A549 (cell line): ENCODE data around the gene TSHZ2.

ENCODE experiments used
- BHLHE40 ChIP-seq: IDR thresholded peaks from 2 replicates; pipeline ENCODE4 v1.6.1; 2012; ENCODE audit warnings: low read depth, low read length, inconsistent platforms
- FOSL2 ChIP-seq, 2 experiments: fragments of 450-650 bp in 1 of 2; fragments of >200 bp in 1 of 2; sonication (Bioruptor Twin) in 1 of 2; formaldehyde crosslinking; IDR thresholded peaks; 2 replicates each; pipeline versions ENCODE4 v1.5.0 to v1.6.1; 2016 to 2020; ENCODE audit warnings: mild to moderate bottlenecking in 1 of 2, moderate library complexity in 1 of 2
- KDM5A ChIP-seq: fragments of 200-600 bp; sonication (generic); IDR thresholded peaks from 2 replicates; pipeline ENCODE4 v1.6.1; 2016; ENCODE audit warnings: antibody characterized with exemption, mild to moderate bottlenecking
- POLR2A ChIP-seq: IDR thresholded peaks from 2 replicates; pipeline ENCODE4 v1.6.1; 2012; ENCODE audit warnings: mild to moderate bottlenecking, low read length
- SMC3 ChIP-seq: fragments of >200 bp; sonication (Bioruptor Twin); formaldehyde crosslinking; IDR thresholded peaks from 3 replicates; pipeline ENCODE4 v1.6.1; 2018; ENCODE audit warnings: inconsistent platforms
- TF ChIP-seq, protein P1 (sequence below): fragments of >200 bp; sonication (Bioruptor Twin); formaldehyde crosslinking; IDR thresholded peaks from 3 replicates; pipeline ENCODE4 v1.5.1; 2016
- TF ChIP-seq, protein P2 (sequence below): fragments of 450-650 bp; IDR thresholded peaks from 2 replicates; pipeline ENCODE4 v1.6.1; 2014; ENCODE audit warnings: antibody characterized with exemption

DNA sequence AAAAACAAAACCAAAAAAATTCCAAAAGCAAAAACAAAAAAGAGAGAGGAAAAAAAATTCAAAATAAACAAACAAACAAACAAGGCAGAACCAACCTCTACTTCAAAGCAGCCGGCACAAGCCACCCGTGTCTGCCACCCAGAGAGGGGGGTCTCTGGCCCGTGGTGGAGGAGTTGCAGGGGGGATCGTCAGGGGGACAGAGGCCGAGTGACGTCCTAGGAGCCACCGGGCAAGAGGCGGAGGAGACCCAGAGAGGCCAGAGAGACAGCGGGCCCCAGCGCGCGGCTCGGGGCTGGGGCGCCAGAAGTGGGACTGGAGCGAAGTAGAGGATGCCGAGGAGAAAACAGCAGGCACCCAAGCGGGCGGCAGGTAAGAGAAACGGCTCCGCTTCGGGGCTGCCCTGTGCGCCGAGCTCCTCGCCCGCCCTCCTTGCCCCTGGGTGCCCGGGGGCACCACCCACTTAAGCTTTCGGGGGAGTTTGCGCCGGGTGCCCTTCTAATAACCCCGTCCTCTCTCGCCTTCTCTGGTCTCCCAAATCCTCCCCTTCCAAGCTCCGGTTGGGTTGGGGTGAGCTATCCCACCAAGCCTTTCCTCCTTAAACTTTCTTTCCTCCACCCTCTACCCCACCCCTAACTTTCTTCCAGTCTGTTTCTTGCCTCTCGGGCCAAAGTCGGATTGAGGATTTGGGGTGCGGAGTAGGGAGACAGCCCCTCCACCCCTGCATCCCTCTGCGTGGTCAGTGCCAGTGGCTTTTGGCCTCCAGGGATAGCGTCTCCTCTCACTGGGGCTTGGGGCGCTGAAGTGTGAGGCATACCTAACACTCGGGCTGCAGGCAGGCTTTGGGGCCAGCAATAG is 1.0 kb downstream of the TSHZ2 start:
- TF ChIP-seq, protein P1, sequence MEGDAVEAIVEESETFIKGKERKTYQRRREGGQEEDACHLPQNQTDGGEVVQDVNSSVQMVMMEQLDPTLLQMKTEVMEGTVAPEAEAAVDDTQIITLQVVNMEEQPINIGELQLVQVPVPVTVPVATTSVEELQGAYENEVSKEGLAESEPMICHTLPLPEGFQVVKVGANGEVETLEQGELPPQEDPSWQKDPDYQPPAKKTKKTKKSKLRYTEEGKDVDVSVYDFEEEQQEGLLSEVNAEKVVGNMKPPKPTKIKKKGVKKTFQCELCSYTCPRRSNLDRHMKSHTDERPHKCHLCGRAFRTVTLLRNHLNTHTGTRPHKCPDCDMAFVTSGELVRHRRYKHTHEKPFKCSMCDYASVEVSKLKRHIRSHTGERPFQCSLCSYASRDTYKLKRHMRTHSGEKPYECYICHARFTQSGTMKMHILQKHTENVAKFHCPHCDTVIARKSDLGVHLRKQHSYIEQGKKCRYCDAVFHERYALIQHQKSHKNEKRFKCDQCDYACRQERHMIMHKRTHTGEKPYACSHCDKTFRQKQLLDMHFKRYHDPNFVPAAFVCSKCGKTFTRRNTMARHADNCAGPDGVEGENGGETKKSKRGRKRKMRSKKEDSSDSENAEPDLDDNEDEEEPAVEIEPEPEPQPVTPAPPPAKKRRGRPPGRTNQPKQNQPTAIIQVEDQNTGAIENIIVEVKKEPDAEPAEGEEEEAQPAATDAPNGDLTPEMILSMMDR: no peak
- no peak for TF ChIP-seq KDM5A
- TF ChIP-seq, protein P2, sequence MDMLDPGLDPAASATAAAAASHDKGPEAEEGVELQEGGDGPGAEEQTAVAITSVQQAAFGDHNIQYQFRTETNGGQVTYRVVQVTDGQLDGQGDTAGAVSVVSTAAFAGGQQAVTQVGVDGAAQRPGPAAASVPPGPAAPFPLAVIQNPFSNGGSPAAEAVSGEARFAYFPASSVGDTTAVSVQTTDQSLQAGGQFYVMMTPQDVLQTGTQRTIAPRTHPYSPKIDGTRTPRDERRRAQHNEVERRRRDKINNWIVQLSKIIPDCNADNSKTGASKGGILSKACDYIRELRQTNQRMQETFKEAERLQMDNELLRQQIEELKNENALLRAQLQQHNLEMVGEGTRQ: no peak
- TF ChIP-seq FOSL2 (IDR thresholded peaks at IDR 0.05): no peak
- no peak for TF ChIP-seq FOSL2 (CRISPR knock-in tag; IDR thresholded peaks at IDR 0.05)
- no peak for TF ChIP-seq SMC3
- no peak for TF ChIP-seq POLR2A
- TF ChIP-seq BHLHE40: no peak
